HG03108 (cell line): ENCODE results near the gene HSPA12B.

Experiments used
- ATAC-seq: cut with Tn5 transposase; IDR thresholded peaks from one replicate; pipeline ENCODE4 v1.9.1; 2021; ENCODE audit warnings: moderate library complexity; ENCODE audit not compliant: unreplicated experiment

Gene HSPA12B

GRCh38 chr20:3765171-3765882, 32.8 kb downstream of the HSPA12B start:
- ATAC-seq, result no peak

GRCh38 chr20:3766422-3767109, 34.1 kb downstream of the HSPA12B start:
- no peak for ATAC-seq

- no peak for ATAC-seq
Observed at GRCh38 chr20:3767110-3767426, 34.6 kb downstream of the HSPA12B start.

- ATAC-seq, result peak; percentile 96
Observed at GRCh38 chr20:3767427-3768341, 35.2 kb downstream of the HSPA12B start, which contains the start of gene ADISSP. Gene ADISSP (minus strand): TSS chr20:3767753. CDS start chr20:3760100, 7,653 bp downstream.

- ATAC-seq, result no peak
Observed at GRCh38 chr20:3768342-3769130, 36.1 kb downstream of the HSPA12B start.

GRCh38 chr20:3771552-3772058, 39.1 kb downstream of the HSPA12B start:
- no peak for ATAC-seq

- no peak for ATAC-seq
Observed at GRCh38 chr20:3775457-3776108, 43.1 kb downstream of the HSPA12B start.

GRCh38 chr20:3777381-3777715, 44.9 kb downstream of the HSPA12B start:
- ATAC-seq, result no peak

GRCh38 chr20:3777716-3778629, 45.5 kb downstream of the HSPA12B start:
- no peak for ATAC-seq

- no peak for ATAC-seq
Observed at GRCh38 chr20:3778976-3779375, 46.5 kb downstream of the HSPA12B start.

- ATAC-seq, result peak; percentile 46
Observed at GRCh38 chr20:3781153-3781910, 48.8 kb downstream of the HSPA12B start, which contains the start of gene SPEF1. Gene SPEF1 (minus strand): TSS chr20:3781448. CDS start chr20:3781287, 161 bp downstream.

GRCh38 chr20:3782597-3782996, 50.1 kb downstream of the HSPA12B start:
- ATAC-seq, result no peak

GRCh38 chr20:3783068-3783489, 50.6 kb downstream of the HSPA12B start:
- no peak for ATAC-seq

GRCh38 chr20:3783511-3784195, 51.2 kb downstream of the HSPA12B start:
- no peak for ATAC-seq

GRCh38 chr20:3784216-3784853, 51.9 kb downstream of the HSPA12B start:
- ATAC-seq, result no peak

GRCh38 chr20:3784863-3785239, 52.4 kb downstream of the HSPA12B start:
- no peak for ATAC-seq
